ENCODE data around the gene AP4S1.
A peak's percentile ranks its signal among the peaks of the same experiment; 100 is the strongest.
"Not testable (repeated sequence)": the region's sequence is repeated elsewhere in the genome, so short reads cannot be mapped to it uniquely, and the experiment has no call there.

The AP4S1 gene

GRCh38 chr14:31025367-31026076, at the start of gene AP4S1:
Gene AP4S1, plus strand, starts transcription at chr14:31025649. Its CDS starts 40,548 bp downstream, at chr14:31066197.
- DNase-seq = peak; percentile 84

DNA sequence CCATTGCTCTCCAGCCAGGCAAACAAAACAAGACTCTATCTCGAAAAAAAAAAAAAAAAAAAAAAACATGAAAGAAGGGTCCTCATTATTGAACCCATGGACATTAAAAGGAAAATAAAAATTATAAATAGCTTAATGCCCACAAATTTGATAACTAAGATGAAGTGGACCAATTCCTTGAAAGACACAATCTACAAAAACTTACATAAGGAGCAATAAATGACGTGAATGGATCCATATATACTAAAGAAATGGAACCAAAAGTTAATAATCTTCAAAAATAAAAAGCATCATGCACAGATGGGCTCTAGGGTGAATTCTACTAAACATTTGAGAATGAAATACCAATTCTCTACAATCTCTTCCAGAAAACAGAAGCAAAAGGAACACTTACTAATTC, 47.7 kb upstream of the AP4S1 start:
- DNase-seq = no peak

DNA sequence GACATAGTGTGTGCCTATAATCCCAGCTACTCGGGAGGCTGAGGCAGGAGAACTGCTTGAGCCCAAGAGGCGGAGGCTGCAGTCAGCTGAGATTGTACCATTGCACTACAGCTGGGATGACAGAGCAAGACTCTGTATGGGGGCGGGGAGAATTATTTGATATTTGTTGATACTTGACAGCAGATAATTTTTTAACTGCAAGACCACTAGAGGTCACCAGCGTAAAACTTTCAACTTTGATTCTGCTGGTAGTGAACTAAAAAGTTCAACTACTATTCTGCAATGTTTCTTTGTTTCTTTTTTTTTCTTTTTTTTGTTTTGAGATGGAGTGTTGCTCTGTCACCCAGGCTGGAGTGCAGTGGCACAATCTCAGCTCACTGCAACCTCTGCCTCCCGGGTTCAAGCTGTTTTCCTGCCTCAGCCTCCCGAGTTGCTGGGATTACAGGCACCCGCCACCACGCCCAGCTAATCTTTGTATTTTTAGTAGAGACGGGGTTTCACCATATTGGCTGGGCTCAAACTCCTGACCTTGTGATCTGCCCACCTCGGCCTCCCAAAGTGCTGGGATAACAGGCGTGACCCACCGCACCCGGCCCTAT, 45.2 kb upstream of the AP4S1 start:
- DNase-seq = not testable (repeated sequence)

DNA sequence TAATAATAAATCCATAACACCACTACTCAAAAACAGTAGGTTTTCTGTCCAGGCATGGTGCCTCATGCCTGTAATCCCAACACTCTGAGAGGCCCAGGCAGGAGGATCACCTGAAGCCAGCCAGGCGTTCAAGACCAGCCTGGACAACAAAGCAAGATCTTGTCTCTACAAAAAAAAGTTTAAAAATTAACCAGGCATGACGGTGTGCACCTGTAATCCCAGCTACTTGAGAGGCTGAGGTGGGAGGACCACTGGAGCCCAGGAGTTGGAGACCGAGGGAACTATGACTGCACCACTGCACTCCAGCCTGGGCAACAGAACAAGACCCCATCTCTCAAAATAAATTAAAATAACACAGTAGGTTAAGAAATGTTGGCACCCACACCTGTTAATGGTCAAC, 44.5 kb upstream of the AP4S1 start:
- no peak for DNase-seq

- no peak for DNase-seq
These were observed 42.9 kb upstream of the AP4S1 start for GRCh38 chr14:30982533-30982932.

DNA sequence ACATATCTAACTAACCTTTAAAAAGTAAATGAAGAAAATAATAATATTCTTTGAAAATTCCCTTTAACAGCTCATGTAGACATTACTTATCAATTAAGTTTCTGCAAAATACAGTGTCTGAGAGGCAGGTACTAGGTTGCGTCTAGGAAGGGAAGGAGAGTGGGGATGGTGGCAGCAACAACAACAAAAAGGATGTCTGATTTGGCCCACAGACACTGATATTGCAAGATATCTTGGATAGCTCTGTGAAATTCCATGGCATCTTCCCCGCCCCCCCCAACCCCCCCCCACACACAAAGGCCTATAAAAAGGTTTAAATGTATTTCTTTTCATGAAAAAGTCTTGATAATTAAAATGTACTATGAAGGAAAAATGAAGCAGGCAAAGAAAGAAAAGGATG, 41.6 kb upstream of the AP4S1 start:
- no peak for DNase-seq

DNA sequence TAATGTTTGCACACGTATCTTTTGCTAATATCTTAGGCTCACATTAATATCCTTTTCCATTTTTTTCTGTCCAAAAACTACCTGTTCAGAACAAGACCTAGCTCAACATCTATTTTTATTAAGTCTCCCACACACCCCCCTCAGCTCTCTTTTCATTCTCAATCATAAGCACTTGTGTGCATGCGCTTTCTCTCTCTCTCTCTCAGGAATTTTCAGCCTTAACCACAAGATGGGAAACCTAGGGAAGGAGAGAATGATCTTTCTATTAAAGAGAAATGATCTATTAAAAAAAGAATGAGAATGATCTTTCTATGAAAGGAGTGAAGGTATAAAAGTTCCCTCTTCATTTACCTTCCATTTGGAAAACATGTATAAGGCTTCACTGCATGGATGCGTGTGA, 39.7 kb upstream of the AP4S1 start:
- no peak for DNase-seq

DNA sequence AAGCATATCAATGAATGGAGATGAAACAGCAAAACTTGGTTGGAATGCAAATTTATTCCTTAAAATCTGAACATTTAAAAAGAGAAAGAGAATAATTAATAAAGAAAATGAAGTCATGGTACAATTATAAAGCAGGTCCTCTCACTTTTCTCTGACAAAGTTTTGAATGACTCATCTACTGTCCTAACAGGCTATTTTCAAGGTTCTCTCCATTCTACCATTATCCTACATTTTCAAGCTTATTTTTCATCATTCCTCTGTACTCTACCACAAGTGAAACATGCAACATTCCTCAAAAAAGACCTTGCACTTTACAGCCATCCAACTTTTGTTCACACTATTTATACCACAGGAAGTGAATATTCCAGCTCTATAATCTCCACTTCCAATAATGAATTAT, 36.9 kb upstream of the AP4S1 start:
- no peak for DNase-seq

DNA sequence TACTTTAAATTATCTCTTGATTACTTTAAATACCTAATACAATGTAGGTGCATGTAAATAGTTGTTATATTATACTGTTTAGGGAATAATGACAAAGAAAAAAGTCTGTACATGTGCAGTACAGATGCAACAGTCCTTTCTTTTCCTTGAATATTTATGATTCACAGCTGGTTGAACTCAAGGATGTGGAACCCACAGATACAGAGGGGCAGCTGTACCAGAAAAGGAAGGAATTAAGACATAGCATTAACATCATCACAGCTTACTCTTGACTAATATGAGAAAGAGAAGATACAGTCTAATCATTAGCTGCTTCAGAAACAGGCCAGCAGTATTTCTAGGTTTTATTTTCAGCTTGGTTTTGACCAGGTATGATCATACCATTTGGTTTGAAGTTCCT, 34.7 kb upstream of the AP4S1 start:
- DNase-seq = no peak

- no peak for DNase-seq
These were observed 34.0 kb upstream of the AP4S1 start for GRCh38 chr14:30991408-30991807.

- DNase-seq = no peak
These were observed 32.4 kb upstream of the AP4S1 start for GRCh38 chr14:30993071-30993470.

DNA sequence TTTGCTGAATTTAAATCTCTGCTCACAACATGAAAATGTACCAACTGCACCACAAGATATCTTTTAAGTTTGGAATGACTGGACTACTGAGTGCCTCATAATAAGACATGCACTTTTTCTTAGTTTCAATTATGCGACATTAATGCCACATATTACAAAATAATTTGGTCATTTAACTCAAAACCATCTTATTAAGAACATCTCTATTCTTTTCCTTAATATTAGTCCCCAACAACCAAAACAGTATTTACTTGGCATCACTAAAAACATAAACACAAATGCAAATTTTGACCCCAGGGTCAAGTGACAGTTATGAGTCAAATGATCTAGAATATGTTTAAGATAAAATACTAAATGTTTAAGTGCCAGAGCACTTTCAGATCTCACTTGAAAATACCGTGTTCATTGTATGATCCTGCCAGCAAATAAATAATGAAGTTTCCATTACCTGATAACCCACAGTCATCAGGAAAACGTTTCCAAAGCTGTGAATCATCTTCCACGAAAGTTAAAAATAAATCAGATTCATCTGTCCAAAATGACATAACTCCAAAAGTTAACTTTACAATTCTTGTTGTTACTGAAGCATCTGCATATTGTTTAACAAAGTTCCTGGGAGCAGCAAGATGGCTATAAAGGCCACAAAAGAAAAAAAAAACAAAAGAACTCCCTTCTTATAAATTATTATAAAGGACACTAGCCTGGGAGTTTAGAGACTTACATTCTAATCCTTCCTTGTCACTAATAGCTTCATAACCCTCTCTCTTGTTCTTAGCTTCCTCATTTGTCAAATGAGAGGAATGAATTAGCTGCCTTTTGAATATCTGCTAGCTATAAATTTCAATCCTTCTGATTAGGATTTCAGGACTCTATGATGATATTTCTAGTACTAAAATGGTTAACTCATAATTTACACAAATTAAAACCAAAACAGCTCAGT, 30.5 kb upstream of the AP4S1 start:
- no peak for DNase-seq

DNA sequence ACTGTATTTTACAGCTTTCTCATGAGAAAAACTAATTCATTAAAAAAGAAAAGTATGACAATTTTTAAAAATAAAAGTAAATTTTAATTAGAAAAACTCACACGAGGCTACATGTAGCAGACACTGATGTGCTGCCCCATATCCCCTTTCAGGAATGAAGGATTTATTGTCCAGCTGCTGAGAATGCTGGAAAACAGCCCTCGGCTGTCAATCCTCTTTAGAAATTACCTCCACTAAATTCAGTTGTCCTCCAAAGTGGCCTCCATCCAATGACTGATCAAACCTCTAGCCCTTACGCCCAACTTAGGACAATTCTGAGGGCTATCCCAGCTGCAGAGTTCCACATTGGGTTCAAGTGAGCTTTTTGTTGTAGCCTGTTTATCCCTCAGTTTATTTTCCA, 29.8 kb upstream of the AP4S1 start:
- no peak for DNase-seq

- DNase-seq = no peak
These were observed 28.4 kb upstream of the AP4S1 start for GRCh38 chr14:30996892-30997659.

DNA sequence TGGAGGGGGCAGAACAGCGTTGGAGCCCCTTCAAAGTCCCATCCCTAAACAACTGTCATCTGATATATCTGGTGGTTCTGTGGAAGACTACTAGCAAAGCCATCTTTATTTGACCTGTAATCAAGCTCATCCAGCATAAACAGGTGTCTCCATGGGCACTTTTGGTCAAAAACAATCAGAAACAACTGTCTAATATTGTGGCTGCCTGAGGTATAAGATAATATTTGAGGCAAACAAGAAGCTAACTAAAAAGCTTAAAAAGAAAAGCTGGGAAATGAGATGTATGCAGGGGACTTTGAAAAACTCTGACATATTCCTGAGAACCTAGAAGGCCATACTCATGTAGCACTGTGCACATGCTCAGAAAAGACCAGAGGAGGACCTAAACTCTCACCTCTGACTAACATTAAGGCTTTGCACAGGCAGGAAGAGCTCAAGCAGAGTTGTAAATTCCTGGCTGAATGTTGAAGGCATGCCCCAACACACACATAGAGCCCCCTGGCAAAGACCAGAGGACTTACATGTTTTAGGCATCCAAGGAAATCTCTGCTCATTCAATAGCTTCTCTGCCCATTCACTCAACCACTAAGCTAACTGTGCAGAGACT, 27.2 kb upstream of the AP4S1 start:
- no peak for DNase-seq

DNA sequence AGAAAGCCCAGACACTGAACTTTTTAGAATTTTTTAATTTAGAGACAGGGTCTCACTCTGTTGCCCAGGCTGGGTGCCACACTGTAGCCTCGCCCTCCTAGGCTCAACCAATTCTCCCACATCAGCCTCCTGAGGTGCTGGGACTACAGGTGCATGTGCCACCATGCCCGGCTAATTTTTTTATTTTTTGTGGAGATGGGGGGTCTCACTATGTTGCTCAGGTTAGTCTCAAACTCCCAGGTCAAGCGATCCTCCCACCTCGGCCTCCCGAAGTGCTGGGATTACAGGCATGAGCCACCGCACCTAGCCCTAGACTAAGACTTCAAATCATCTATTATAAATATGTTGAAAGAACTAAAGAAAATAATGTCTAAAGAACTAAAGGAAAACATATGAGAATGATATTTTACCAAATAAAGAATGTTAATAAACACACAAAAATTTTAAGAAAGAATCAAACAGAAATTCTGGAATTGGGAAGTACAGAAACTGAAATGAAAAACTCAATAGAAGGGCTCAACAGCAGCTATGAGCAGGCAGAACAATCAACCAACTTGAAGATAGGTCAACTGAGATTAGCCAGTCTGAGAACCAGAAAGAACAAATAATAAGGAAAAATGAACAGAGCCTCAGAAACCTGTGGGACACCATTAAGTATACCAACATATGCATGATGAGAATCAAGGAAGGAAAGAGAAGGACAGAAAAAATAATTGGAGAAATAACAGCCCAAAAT, 26.2 kb upstream of the AP4S1 start:
- no peak for DNase-seq

DNA sequence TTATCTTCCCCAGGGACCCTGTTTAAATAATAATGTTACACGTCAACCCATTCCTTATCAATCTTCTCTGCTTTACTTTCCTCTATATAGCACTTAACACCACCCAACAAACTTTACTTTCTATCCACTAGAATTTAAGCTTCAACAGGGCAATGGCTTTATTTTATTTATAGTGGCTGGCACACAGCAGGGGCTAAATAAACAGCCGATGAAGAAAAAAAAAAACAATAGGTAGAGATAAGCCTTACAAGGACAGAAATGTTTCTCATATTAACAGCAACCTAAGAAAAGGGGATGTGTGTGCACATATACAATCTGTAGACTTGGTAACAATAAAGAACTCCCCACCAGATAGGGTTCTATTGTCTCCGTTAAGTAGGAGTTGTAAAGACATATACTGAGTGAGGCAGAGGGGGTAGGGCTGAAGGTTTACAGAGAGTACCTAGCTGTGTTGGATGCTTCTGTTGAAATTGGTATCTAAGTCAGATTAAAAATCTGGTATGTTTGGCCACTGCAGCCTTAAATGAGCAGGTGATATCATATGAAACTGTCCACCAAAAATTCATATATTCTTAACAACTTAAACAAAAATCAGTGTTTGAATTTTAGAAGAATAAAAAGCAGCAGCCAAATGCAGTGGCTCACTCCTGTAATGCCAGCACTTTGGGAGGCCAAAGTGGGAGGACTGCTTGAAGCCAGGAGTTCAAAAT, 24.7 kb upstream of the AP4S1 start:
- DNase-seq = no peak

GRCh38 chr14:31001339-31001658, 24.1 kb upstream of the AP4S1 start:
- no peak for DNase-seq

DNA sequence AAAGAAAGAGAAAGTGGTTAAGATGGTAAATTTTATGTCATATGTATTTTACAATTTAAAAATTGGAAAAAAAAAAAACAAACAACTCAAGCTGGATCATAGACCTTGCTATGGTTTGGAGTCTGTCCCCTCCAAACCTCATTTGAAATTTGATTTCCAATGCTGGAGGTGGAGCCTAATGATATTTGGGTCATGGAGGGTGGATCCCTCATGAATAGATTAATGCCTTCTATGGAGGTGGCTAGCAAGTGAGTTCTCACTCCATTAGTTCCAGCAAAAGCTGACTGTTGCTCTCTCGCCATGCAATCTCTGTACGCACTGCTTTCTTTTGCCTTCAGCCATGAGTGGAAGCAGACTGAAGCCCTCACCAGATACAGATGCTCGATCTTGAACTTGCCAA, 22.2 kb upstream of the AP4S1 start:
- DNase-seq = no peak

DNA sequence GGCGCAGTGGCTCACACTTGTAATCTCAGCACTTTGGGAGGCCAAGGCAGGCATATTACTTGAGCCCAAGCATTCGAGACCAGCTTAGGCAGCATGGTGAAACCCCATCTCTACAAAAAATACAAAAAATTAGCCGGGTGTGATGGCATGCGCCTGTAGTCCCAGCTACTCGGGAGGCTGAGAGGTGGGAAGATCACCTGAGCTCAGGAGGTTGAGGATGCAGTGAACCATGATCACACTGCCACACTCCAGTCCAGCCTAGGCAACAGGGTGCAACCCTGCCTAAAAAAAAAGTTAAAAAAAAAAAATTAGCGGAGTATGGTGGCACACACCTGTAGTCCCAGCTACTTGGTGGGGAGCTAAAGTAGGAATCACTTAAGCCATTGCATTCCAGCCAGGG, 21.4 kb upstream of the AP4S1 start:
- not testable (repeated sequence) for DNase-seq

DNA sequence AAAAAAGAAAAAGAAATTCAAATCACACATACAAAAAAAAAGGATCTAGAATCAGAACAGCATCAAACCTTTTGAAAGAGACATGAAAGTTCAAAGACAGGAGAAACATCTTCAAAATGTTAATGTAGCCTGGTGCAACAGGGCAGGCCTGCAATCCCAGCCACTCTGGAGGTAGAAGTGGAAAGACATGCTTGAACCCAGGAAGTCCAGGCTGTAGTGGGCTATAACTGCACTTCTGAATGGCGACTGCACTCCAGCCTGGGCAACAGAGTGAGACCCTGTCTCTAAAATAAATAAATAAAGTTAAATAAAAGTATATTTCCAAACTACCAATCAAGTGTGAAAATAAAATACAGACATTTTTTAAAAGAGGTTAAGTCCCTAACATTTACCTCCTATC, 18.7 kb upstream of the AP4S1 start:
- no peak for DNase-seq
